ENCODE measurements around the gene KRT5.

Gene KRT5

GRCh38 chr12:52537101-52537500, 16.9 kb upstream of the KRT5 start:
- no peak for DNase-seq (ENCODE audit: low read depth in 2 of 2)

GRCh38 chr12:52535574-52535973, 15.4 kb upstream of the KRT5 start:
- DNase-seq (ENCODE audit: low read depth in 2 of 2) = no peak

GRCh38 chr12:52534482-52534881, 14.3 kb upstream of the KRT5 start:
- DNase-seq (ENCODE audit: low read depth in 2 of 2) = no peak

- no peak for DNase-seq (ENCODE audit: low read depth in 2 of 2)
Observed at GRCh38 chr12:52533686-52534470, 13.7 kb upstream of the KRT5 start.

- DNase-seq (ENCODE audit: low read depth in 2 of 2) = no peak
Observed at GRCh38 chr12:52532636-52533035, 12.4 kb upstream of the KRT5 start.

- no peak for DNase-seq (ENCODE audit: low read depth in 2 of 2)
Observed at GRCh38 chr12:52531566-52532300, 11.5 kb upstream of the KRT5 start.

GRCh38 chr12:52530905-52531304, 10.7 kb upstream of the KRT5 start:
- no peak for DNase-seq (ENCODE audit: low read depth in 2 of 2)

- no peak for DNase-seq (ENCODE audit: low read depth in 2 of 2)
Observed at GRCh38 chr12:52530366-52530765, 10.2 kb upstream of the KRT5 start.

- no peak for DNase-seq (ENCODE audit: low read depth in 2 of 2)
Observed at GRCh38 chr12:52529846-52530245, 9.7 kb upstream of the KRT5 start.

- DNase-seq (ENCODE audit: low read depth in 2 of 2) = no peak
Observed at GRCh38 chr12:52529417-52529816, 9.2 kb upstream of the KRT5 start.

- no peak for DNase-seq (ENCODE audit: low read depth in 2 of 2)
Observed at GRCh38 chr12:52528641-52529143, 8.5 kb upstream of the KRT5 start.

- no peak for DNase-seq (ENCODE audit: low read depth in 2 of 2)
Observed at GRCh38 chr12:52527121-52527800, 7.1 kb upstream of the KRT5 start.

- no peak for DNase-seq (ENCODE audit: low read depth in 2 of 2)
Observed at GRCh38 chr12:52526511-52526951, 6.3 kb upstream of the KRT5 start.

GRCh38 chr12:52525661-52526499, 5.7 kb upstream of the KRT5 start:
- DNase-seq (ENCODE audit: low read depth in 2 of 2) = no peak

GRCh38 chr12:52524898-52525591, 4.9 kb upstream of the KRT5 start:
- DNase-seq (ENCODE audit: low read depth in 2 of 2) = no peak

- DNase-seq (ENCODE audit: low read depth in 2 of 2) = no peak
Observed at GRCh38 chr12:52524241-52524897, 4.2 kb upstream of the KRT5 start.

GRCh38 chr12:52523824-52524223, 3.6 kb upstream of the KRT5 start:
- no peak for DNase-seq (ENCODE audit: low read depth in 2 of 2)

- DNase-seq (ENCODE audit: low read depth in 2 of 2) = no peak
Observed at GRCh38 chr12:52522346-52523011, 2.3 kb upstream of the KRT5 start.

- DNase-seq (ENCODE audit: low read depth in 2 of 2) = no peak
Observed at GRCh38 chr12:52521568-52522266, 1.5 kb upstream of the KRT5 start.

Data from stimulated activated CD8-positive, alpha-beta memory T cell treated with anti-CD3 and anti-CD28 coated beads, Interleukin-7, amount 100 ng/mL, for 4 hours (primary cell).